Endothelial cell (in vitro differentiated cells): ENCODE measurements around the gene CASP8. TPM values are rescaled to one million over a fixed set of nuclear protein-coding genes. Genes with fewer than 3 reads are reported as not detected.

Source experiments
- DNase-seq: peaks from one replicate; pipeline ENCODE4 v3.0.0; 2021; ENCODE audit warnings: low spot score
- H3K27ac Mint-ChIP-seq: one replicate; pipeline ENCODE4 v1.8.0; 2021; ENCODE audit warnings: mixed read lengths, inconsistent platforms; ENCODE audit not compliant: unreplicated experiment
- H3K27me3 Mint-ChIP-seq: one replicate; pipeline ENCODE4 v1.8.0; 2021; ENCODE audit warnings: mild to moderate bottlenecking, moderate library complexity, mixed read lengths, inconsistent platforms; ENCODE audit not compliant: unreplicated experiment
- H3K36me3 Mint-ChIP-seq: one replicate; pipeline ENCODE4 v1.8.0; 2021; ENCODE audit warnings: mild to moderate bottlenecking, low read depth, mixed read lengths, inconsistent platforms; ENCODE audit not compliant: unreplicated experiment
- H3K4me1 Mint-ChIP-seq: one replicate; pipeline ENCODE4 v1.8.0; 2021; ENCODE audit warnings: mild to moderate bottlenecking, mixed read lengths, inconsistent platforms; ENCODE audit not compliant: unreplicated experiment
- H3K4me3 Mint-ChIP-seq: one replicate; pipeline ENCODE4 v1.8.0; 2021; ENCODE audit warnings: mild to moderate bottlenecking, mixed read lengths, inconsistent platforms; ENCODE audit not compliant: unreplicated experiment
- H3K9me3 Mint-ChIP-seq: one replicate; pipeline ENCODE4 v1.8.0; 2021; ENCODE audit warnings: mixed read lengths, inconsistent platforms; ENCODE audit not compliant: unreplicated experiment
- total RNA-seq: library from RNA; stranded (reverse); fragmentation: NEBNext Ultra II Directional; extraction: Animal tissue kit (Norgen Biotek cat#: 25700); gene quantifications from one replicate; pipeline ENCODE4 v1.2.1, GENCODE V29; 2021; ENCODE audit not compliant: unreplicated experiment
- TF ChIP-seq, protein P1 (sequence below): fragments of 200-600 bp; sonication (generic); IDR thresholded peaks from one replicate; pipeline ENCODE4 v1.5.0; 2021; ENCODE audit warnings: antibody characterized with exemption; ENCODE audit not compliant: unreplicated experiment

Gene CASP8
- total RNA-seq, 1 donor from 2014 or later: 14.9 TPM

DNA sequence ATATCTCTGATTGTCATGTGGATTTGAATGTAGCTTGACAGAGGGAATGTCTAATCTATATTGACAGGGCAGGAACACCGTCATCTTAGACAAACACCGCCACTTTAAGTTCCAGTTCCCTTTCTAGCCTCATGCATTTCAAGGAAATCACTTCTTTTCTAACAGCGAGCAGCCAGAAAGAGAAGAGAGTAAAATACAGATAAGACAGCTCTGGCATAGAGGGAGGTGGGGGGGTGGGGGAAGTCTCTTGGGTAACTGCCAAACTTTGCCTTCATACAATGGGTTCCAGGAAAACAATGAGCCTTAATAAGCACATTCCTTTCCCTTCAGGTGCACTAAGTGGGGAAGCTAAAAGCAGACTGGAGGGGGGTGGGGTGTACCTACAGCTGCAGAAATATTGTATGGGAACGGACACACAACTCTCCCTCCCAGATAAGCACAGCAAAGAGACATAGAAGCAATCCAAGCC, 40.2 kb upstream of the CASP8 start:
- TF ChIP-seq, protein P1, sequence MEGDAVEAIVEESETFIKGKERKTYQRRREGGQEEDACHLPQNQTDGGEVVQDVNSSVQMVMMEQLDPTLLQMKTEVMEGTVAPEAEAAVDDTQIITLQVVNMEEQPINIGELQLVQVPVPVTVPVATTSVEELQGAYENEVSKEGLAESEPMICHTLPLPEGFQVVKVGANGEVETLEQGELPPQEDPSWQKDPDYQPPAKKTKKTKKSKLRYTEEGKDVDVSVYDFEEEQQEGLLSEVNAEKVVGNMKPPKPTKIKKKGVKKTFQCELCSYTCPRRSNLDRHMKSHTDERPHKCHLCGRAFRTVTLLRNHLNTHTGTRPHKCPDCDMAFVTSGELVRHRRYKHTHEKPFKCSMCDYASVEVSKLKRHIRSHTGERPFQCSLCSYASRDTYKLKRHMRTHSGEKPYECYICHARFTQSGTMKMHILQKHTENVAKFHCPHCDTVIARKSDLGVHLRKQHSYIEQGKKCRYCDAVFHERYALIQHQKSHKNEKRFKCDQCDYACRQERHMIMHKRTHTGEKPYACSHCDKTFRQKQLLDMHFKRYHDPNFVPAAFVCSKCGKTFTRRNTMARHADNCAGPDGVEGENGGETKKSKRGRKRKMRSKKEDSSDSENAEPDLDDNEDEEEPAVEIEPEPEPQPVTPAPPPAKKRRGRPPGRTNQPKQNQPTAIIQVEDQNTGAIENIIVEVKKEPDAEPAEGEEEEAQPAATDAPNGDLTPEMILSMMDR: no peak
- H3K27me3 Mint-ChIP-seq: peaks cover 11% of the 10 kb centered on the region
- H3K4me3 Mint-ChIP-seq: peak overlapping the region; percentile 53
- H3K27ac Mint-ChIP-seq: peak overlapping the region; percentile 95
- peaks cover 12% of the 10 kb centered on the region for H3K36me3 Mint-ChIP-seq
- H3K4me1 Mint-ChIP-seq: peaks cover 42% of the 10 kb centered on the region
- peak; percentile 18 for DNase-seq
- H3K9me3 Mint-ChIP-seq: no peaks in the 10 kb centered on the region

DNA sequence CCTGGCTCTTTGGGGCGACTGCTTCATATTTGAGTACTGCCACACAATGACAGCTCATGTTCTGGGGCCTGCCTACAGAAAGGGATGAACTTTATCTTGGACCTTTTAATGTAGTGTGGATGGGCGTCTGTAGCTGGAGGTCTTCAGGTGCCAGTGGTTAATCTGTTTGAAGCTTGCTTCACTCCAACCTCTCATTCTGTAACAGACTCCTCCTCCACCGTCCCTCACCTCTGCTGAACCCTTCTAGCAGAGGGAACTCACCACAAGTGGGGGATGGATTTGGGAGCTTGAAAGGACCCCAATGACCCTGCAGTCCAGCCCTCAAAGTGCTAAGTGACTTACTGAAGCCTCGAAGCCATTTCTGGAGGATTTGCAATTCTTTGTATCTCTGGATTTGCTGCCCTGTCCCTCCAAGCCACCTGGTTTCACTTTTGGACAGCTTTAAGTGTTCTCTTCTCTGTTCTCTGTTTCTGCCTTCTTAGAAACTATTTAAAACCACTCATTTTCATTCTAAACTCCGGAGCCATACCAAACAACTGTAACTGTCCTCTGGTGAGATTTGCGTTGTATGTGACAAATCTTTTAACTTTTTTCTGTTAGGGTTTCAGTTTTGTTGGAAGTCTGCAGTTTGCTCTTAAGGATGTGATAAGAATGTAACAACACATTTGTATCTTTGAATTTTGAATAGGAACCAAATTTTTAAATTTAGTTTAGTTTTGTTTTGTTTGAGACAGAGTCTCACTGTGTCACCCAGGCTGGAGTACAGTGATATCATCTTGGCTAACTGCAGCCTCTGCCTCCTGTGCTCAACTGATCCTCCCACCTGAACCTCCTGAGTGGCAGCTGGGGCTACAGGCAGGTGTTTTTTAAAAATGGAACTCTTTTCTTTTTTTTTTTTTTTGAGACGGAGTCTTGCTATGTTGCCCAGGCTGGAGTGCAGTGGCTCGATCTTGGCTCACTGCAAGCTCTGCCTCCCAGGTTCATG, 37.0 kb upstream of the CASP8 start:
- Mint-ChIP-seq H3K36me3 (peaks cover 8% of the 10 kb centered on the region), H3K27ac (no peak overlapping the region), H3K27me3 (peaks cover 11% of the 10 kb centered on the region), H3K9me3 (no peaks in the 10 kb centered on the region), H3K4me3 (no peak overlapping the region), H3K4me1 (peaks cover 38% of the 10 kb centered on the region)
- DNase-seq: no peak
- TF ChIP-seq, protein P1: no peak

DNA sequence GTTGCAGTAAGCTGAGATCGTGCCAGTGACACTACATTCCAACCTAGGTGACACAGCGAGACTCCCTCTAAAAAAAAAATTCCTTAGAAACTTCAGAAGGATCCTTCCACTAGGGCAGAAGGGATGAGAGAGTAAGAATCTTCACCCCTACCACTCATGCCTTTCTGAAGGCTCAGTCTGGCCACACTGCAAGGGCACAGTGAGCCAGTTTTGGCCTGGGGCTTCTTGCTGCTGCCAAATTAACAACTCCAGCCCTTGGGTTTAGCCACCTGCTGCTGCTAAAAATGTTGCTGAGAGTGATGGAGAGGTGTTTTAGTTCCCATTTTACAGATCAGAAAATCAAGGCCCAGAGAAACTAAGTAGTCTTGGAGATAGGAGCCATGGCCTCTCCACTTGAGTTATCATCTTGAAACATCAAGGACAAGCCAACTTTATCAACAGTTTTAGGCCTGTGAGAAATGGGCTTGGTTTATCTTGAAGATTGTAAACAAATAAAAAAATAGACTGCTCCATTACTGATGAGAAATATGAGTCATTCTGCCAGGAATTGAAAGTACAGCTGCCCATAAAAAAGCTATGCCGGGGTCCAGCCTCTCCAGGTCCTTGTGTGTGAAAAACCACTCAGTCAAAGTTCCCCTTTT, 31.9 kb upstream of the CASP8 start:
- H3K4me1 Mint-ChIP-seq: peaks cover 16% of the 10 kb centered on the region
- no peak overlapping the region for H3K27ac Mint-ChIP-seq
- no peak for DNase-seq
- H3K9me3 Mint-ChIP-seq: no peaks in the 10 kb centered on the region
- H3K36me3 Mint-ChIP-seq: no peaks in the 10 kb centered on the region
- H3K4me3 Mint-ChIP-seq: no peak overlapping the region
- no peaks in the 10 kb centered on the region for H3K27me3 Mint-ChIP-seq
- TF ChIP-seq, protein P1: no peak

DNA sequence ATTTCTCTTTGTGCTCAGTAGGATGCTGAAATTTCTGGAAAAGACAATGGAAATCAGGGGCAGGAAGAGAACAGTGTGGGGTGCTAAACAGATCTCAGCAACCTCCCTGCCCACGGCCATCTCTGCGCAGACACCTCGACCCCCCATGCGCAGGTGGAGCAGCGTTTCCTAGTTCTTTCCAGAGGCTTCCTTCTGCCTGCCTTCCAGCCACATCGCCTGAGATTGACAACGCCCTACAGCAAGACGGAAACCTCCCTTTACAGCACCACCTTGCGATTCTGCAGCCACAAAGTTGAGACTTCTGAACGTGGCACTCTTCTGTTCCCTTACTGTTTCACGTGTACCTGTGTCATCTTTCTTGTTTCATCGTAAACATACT, 31.4 kb upstream of the CASP8 start:
- Mint-ChIP-seq H3K36me3 (no peaks in the 10 kb centered on the region), H3K4me3 (no peak overlapping the region), H3K9me3 (no peaks in the 10 kb centered on the region), H3K27me3 (no peaks in the 10 kb centered on the region), H3K27ac (peak overlapping the region; percentile 17), H3K4me1 (peaks cover 16% of the 10 kb centered on the region)
- TF ChIP-seq, protein P1: no peak
- DNase-seq: no peak
